ENCODE data around the gene PPP6R3.
"Not testable (repeated sequence)": the region's sequence is repeated elsewhere in the genome, so short reads cannot be mapped to it uniquely, and the experiment has no call there.

Gene PPP6R3

DNA sequence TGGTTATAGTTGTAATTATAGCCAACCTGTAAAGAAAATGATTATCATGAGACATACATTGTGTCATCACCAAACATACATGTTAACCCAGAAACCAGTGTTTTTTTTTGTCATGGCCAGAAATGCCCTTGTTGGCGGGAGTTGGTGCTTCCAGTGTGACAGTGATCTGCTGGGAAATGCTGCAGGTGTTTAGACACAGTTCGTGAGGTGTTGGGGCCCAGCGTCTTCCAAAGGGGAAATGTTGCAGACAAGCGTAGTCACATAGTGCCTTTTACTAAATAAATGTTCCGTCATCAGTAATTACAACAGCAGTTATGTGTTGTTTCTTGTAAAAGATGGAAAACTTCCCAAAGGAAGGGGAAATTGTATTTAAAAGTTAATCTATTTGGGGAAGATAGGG, 131.2 kb downstream of the PPP6R3 start:
- FAIRE-seq, result no peak

DNA sequence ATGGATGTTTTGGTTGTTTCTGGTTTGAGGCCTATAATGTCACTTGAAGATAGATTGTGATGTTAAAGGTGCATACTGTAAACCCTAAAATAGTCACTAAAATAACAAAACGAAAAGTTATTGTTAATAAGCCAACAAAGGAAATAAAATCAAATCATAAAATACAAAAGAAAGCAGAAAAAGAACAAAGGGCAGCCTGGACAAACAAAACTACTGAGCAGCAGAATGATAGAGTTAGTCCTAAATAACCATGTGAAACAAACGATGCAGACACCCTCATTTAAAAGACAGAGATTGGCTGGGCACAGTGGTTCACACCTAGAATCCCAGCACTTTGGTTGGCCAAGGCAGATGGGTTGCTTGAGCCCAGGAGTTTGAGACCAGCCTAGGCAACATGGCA, 132.9 kb downstream of the PPP6R3 start:
- DNase-seq (ENCODE audit: low spot score), result no peak
- FAIRE-seq, result no peak

More for the DNA sequence above, 131.2 kb downstream of the PPP6R3 start:
- DNase-seq (ENCODE audit: low spot score), result no peak

DNA sequence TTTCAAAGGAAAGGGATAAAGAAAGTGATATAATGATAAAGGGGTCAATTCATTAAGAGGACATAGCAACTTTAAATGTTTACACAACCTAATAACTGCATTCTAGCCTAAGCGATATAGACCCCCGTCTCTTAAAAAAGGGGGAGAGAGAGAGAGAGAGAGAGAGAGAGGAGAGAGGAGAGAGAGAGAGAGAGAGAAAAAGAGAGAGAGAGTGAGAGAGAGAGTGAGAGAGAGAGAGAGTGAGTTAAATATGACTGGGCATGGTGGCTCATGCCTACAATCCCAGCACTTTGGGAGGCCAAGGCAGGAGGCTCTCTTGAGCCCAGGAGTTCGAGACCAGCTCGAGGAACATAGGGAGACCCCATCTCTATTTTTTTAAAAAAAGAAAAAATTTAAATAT, 133.6 kb downstream of the PPP6R3 start:
- FAIRE-seq, result no peak
- DNase-seq (ENCODE audit: low spot score), result no peak

DNA sequence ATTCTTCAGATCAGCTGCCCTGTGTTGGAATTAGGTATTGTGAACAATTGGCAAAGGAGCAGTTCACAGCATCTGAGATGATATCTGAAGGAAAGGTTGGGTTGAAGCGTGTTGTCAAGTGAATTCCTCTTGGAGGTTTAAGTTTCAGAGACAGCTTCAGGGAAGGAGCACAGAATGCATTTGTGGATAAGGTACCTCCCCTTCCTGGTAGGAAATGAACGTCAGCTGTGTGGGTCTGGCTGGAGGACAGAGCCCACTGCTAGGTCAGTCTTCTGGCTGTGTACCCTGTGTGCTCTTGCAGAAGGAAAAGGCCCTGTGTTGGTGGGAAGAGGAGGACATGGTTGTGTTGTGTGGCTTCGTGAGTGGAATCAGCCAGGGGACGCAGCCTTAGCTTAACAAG, 135.7 kb downstream of the PPP6R3 start:
- DNase-seq (ENCODE audit: low spot score) (no peak), FAIRE-seq (no peak)

DNA sequence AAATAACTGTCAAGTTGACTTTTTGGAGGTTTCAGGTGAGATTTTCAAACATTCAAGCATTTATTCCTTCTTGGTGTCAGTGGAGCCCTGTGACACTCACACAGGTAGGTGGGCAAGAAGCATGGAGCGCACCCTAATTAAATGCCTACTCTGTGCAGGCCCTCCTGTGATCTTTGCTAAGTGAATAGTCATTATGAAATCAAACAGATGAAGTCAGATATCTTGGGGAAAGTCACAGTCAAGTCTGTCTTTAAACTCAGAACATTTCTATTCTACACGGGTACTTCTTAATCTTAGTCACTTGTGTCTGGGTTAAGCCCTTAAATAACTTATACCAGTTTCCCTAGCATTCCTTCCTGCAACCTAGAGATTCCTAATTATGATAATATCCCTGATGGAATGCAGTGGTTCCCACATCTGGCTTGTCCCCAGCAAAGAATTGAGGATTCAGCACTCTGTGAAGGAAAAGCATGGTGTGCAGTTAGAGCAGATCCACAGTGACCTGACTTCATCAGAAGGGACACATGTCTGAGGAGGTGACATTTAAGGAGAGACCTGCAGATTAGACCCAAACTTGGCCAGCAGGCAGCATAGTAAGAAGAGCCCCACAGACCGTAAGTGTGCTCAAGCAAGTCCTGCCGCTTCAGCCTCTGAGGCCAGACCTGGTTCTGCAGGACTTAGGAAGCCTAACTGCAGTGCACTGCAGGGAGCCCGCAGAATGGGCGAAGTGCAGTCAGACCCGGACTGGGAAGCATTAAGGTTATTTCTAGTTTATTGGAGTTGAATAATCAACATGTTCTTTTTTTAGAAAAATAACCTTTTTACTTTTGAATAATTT, 138.5 kb downstream of the PPP6R3 start:
- DNase-seq (ENCODE audit: low spot score) (no peak), FAIRE-seq (no peak)

DNA sequence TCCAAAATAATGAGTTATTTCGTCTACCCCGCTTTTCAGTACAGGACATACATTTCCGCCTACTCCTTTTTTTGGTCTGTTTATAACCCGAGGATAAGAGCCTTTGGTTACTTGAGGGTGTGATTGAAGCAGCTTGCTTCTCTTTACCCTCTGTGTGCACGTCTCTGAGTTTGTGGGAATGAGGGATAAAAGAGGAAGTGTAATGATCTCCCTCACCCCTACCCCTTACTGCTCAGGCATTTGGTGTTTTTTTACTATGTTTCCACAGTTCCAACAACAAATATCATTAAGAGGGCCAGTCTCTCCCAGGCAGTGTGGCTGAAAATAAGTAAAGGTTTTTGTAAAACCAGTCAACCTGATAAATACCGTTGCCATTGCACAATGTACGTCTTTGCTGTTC, 140.6 kb downstream of the PPP6R3 start:
- FAIRE-seq (no peak), DNase-seq (ENCODE audit: low spot score) (no peak)

DNA sequence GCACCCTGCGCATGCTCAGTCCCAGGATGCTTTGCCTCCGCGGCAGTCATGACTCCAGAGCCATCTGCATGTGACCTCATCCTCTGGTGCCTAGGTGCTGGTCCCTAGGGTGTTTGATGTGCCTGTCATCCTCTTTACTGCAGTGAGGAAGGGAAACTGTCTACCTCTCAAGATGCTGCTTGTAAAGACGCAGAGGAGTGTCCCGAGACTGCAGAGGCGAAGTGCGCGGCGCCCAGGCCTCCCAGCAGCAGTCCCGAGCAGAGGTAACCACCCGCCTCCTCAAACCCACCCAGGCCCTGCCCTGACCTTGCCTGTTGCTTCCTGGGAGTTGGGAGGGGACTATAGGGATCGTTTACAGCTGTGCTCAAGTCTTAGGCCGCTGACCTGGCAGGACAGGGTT, 149.2 kb downstream of the PPP6R3 start:
- no peak for DNase-seq (ENCODE audit: low spot score)
- no peak for FAIRE-seq

DNA sequence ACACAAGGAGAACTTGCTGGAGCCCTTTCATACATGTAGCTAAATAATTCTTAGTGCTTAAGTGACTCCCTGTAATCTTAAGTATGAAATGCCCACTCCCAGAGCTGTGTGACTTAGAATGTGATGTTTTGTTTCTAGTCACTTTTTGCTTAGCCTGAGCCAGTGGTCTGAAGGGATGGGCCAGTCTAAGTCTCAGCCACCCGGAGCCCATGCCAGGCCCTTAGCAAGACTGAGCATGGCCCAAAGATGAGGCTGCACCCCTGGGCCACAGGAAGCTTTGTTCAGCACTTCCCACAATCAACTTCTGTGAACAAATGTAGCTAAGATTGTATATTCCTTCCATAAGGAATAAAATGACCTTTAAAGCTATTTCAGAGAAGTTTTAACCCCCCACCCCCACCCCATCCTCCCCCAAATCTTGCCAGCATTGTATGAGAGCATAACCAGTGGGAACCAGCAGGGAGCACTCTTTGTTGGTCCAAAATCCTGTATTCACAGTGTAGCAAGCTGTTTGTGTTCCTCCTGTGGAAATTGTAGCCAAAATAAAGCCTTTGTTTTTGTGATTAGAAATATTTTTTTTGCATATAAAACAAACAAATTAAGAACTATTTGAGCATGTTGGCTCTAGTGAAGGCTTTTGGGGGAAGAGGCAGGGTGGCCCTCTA, 150.0 kb downstream of the PPP6R3 start:
- FAIRE-seq, result no peak
- no peak for DNase-seq (ENCODE audit: low spot score)

DNA sequence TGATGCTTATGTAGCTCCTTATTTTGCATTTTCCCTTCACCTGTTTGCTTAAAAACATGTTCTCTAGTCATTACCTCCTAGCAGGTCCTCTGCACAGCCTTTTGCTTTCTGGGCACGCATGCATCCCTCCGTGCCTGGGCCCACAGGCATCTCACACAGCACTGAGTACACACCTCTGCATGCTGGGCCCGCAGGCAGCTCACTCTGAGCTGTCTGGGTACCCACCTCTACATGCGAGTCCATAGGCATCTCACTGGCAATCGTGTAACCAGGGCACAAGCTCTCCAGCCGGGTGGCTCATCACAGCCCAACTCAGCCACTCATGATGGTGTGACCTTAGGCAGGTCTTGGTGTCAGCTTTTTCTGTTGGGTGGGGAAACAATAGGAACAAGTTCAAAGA, 155.1 kb downstream of the PPP6R3 start:
- no peak for DNase-seq (ENCODE audit: low spot score)
- FAIRE-seq, result no peak

DNA sequence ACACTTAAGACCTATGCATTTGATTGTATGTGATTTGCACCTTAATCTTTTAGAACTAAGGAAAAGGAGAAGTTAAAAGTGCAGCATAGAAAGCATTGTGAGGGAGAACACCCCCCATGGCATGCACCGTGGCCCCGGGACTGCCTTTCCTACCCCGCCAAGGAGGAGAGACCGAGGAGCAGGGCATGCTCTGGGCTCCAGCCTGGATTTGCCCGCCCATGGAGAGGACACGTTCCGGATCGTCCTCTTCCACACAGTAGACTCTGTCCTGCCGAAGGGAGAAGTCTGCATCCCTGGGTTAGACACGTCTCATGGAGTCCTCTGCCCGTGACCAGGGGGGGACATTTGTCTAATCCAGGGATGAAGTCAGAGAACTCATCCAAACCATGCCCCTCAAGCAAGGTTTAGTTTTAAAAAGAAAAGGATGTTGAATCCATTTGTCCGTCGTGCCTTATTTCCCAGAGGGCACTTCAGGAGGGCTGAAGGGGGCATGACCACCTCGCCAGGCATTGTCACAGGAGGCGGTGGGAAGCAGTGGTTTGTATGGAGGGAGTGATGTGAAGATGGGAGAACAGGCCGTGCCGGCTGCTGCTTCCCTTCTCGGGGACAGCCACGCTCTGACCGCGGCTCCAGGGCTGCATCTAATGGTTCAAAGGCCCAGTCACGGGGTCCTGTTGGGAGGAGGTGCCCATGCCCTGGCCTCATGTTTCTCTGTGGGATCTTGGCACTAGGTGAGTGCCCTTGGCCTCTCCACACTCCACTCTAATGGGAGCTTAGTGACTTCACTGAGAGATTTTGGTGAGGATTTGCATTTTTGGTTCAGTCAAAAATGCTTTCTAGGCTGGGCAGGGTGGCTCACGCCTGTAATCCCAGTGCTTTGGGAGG, 157.6 kb downstream of the PPP6R3 start:
- no peak for DNase-seq (ENCODE audit: low spot score)
- no peak for FAIRE-seq

DNA sequence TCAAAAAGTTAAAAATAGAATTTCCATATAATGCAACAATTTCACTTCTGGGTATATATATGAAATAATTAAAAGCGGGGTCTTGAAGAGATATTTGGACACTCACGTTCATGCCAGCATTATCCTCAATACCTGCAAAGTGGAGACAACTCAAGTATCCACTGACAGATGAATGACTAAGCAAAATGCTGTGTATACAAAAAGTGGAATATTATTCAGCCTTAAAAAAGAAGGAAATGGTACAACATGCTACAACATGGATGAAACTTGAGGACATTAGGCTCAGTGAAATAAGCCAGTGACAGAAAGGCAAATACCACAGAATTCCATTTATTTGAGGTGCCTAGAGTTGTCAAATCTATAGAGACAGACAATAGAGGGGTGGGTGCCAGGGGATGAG, 161.3 kb downstream of the PPP6R3 start:
- DNase-seq (ENCODE audit: low spot score), result no peak
- FAIRE-seq, result no peak

DNA sequence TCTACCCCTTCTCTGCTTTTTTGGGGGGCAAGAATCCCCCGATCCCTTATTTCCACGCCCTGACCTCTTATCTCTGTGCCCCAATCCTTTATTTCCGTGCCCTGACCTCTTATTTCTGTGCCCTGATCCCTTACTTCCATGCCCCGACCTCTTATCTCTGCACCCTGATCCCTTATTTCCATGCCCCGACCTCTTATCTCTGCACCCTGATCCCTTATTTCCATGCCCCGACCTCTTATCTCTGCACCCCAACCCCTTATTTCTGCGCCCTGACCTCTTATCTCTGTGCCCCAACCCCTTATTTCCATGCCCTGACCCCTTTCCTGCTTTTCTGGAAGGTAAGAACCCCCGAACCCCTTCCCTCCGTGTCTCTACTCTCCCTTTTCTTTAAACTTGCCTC, 163.2 kb downstream of the PPP6R3 start:
- DNase-seq (ENCODE audit: low spot score); FAIRE-seq: not testable (repeated sequence)

DNA sequence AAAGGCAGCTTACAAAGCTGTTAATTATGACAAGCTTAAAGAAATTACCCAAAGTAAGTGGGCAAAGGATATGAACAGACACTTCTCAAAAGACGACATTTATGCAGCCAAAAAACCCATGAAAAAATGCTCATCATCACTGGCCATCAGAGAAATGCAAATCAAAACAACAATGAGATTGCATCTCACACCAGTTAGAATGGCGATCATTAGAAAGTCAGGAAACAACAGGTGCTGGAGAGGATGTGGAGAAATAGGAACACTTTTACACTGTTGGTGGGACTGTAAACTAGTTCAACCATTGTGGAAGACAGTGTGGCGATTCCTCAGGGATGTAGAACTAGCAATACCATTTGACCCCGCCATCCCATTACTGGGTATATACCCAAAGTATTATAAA, 164.5 kb downstream of the PPP6R3 start:
- DNase-seq (ENCODE audit: low spot score); FAIRE-seq: not testable (repeated sequence)

DNA sequence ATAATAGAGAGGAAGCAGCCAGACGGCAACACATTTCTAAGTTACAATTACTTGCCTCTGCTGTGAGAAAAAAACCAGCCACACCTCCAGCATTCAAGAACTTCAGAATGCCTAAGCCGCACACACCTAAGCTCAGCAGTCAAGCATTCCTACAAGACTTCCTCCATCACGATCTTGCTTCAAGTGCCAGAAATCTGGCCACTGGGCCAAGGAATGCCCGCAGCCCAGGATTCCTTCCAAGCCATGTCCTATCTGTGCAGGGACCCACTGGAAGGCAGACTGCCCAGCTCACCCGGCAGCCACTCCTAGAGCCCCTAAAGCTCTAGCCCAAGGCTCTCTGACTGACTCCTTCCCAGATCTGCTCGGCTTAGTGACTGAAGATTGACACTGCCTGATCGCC, 165.7 kb downstream of the PPP6R3 start:
- not testable (repeated sequence) for FAIRE-seq; DNase-seq (ENCODE audit: low spot score)

DNA sequence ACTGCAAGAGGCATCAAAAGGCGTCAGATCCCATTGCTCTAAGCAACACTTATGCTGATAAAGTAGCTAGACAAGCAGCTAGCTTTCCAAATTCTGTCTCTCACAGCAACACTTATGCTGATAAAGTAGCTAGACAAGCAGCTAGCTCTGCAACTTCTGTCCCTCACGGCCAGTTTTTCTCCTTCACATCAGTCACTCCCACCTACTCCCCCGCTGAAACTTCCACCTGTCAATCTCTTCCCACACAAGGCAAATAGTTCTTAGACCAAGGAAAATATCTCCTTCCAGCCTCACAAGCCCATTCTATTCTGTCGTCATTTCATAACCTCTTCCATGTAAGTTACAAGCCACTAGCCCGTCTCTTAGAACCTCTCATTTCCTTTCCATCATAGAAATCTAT, 168.3 kb downstream of the PPP6R3 start:
- FAIRE-seq; DNase-seq (ENCODE audit: low spot score): not testable (repeated sequence)

DNA sequence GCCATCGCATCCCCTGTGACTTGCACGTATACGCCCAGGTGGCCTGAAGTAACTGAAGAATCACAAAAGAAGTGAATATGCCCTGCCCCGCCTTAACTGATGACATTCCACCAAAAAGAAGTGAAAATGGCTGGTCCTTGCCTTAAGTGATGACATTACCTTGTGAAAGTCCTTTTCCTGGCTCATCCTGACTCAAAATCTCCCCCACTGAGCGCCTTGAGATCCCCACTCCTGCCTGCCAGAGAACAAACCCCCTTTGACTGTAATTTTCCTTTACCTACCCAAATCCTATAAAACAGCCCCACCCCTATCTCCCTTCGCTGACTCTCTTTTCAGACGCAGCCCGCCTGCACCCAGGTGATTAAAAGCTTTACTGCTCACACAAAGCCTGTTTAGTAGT, 171.8 kb downstream of the PPP6R3 start:
- DNase-seq (ENCODE audit: low spot score); FAIRE-seq: not testable (repeated sequence)

DNA sequence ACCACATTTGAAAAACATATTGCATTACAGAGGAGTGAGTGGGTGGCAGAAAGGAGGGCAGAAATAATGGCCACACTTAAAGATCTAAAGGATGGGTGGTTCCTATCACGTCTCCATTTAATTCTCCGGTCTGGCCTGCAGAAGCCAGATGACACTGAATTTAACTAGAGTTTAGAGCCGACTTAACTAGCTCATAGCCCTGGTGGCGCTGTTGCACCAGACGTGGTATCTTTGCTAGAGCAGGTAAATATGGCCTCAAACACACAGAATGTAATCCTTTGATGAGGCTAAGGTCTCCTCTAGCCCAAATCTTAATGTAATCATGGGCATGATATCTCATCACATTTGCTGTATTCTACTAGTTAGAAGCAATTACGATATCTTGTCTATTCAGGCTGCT, 172.2 kb downstream of the PPP6R3 start:
- DNase-seq (ENCODE audit: low spot score) (peak; percentile 40), FAIRE-seq (no peak)

DNA sequence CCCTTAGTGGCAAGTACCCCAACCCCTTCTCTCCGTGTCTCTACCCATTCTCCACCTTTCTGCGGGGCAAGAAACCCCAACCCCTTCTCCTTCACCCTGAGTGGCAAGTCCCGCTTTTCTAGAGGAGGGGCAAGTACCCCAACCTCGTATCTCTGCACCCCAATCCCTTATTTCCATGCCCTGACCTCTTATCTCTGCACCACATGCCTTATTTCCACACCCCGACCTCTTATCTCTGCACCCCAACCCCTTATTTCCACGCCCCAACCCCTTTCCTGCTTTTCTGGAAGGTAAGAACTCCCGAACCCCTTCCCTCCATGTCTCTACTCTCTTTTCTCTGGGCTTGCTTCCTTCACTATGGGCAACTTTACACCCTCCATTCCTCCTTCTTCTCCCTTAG, 174.1 kb downstream of the PPP6R3 start:
- DNase-seq (ENCODE audit: low spot score); FAIRE-seq: not testable (repeated sequence)

DNA sequence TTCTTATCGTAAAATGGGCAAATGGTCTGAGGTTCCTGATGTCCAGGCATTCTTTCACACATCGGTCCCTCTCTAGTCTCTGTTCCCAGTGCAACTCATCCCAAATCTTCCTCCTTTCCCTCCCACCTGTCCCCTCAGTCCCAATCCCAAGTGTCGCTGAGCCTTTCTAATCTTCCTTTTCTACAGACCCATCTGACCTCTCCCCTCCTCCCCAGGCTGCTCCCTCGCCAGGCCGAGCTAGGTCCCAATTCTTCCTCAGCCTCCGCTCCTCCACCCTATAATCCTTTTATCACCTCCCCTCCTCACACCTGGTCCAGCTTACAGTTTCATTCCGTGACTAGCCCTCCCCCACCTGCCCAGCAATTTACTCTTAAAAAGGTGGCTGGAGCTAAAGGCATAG, 174.6 kb downstream of the PPP6R3 start:
- FAIRE-seq, result not testable (repeated sequence)

DNA sequence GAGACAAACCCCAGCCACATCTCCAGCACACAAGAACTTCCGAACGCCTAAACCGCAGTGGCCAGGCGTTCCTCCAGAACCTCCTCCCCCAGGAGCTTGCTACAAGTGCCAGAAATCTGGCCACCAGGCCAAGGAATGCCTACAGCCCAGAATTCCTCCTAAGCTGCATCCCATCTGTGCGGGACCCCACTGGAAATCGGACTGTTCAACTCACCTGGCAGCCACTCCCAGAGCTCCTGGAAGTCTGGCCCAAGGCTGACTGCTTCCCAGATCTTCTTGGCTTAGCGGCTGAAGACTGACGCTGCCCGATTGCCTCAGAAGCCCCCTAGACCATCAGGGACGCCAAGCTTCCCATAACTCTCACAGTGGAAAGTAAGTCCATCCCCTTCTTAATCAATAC, 175.3 kb downstream of the PPP6R3 start:
- DNase-seq (ENCODE audit: low spot score); FAIRE-seq: not testable (repeated sequence)

More for the DNA sequence above, 174.6 kb downstream of the PPP6R3 start:
- DNase-seq (ENCODE audit: low spot score), result not testable (repeated sequence)

DNA sequence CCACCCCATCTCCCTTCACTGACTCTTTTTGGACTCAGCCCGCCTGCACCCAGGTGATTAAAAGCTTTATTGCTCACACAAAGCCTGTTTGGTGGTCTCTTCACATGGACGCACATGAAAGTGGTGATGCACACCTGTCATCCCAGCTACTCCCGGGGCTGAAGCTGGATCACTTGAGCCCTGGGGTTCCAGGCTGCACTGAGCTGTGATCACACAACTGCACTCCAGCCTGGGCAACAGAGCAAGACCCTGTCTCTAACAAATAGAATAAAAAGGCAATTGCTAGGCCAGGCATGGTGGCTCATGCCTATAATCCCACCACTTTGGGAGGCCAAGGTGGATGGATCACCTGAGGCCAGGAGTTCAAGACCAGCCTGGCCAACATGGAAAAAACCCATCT, 178.8 kb downstream of the PPP6R3 start:
- not testable (repeated sequence) for DNase-seq (ENCODE audit: low spot score); FAIRE-seq

DNA sequence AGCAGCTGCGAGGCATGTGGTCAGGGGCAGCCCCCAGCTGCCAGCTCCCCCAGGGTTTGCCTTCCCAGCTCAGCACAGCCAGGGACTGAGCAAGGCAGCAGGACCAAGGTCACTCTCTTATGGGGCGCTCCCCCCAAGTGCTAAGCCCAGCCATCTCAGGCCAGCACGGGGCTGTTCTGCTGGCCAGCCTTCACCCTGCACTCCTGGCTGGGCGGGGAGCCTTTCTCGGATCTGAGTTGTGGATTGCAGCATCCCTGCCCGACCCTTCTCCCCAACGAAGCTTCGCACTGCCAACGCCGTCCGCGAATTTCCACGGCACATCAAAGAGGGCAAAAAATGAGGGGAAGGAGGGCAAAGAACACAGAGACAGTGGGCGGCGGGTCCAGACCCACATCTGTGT, 181.3 kb downstream of the PPP6R3 start:
- DNase-seq (ENCODE audit: low spot score), result no peak
- FAIRE-seq, result no peak
